Progenitor cell of endocrine pancreas (in vitro differentiated cells): ENCODE data around the gene ZNF287. TPM values are rescaled to one million over a fixed set of nuclear protein-coding genes. Genes with fewer than 3 reads are reported as not detected.

Experiments used
- DNase-seq: peaks from one replicate; pipeline ENCODE4 v3.0.0; 2021; ENCODE audit warnings: low spot score; ENCODE audit not compliant: unreplicated experiment
- H3K27ac Mint-ChIP-seq: 2 replicates; pipeline ENCODE4 v1.8.0; 2021; ENCODE audit warnings: mild to moderate bottlenecking, moderate library complexity, mixed read lengths
- H3K27me3 Mint-ChIP-seq: 2 replicates; pipeline ENCODE4 v1.8.0; 2021; ENCODE audit warnings: mixed read lengths
- H3K36me3 Mint-ChIP-seq: 2 replicates; pipeline ENCODE4 v1.8.0; 2022; ENCODE audit warnings: mixed read lengths; ENCODE audit not compliant: insufficient read depth
- H3K4me1 Mint-ChIP-seq: 2 replicates; pipeline ENCODE4 v1.8.0; 2021; ENCODE audit warnings: low read depth, mixed read lengths
- H3K4me3 Mint-ChIP-seq: 2 replicates; pipeline ENCODE4 v1.8.0; 2021; ENCODE audit warnings: low read depth, mild to moderate bottlenecking, moderate library complexity, mixed read lengths
- H3K9me3 Mint-ChIP-seq: 2 replicates; pipeline ENCODE4 v1.8.0; 2021; ENCODE audit warnings: low read depth, mixed read lengths
- CTCF ChIP-seq: fragments of 200-600 bp; sonication (generic); IDR thresholded peaks from one replicate; pipeline ENCODE4 v1.5.0; 2021; ENCODE audit warnings: antibody characterized with exemption, mild to moderate bottlenecking; ENCODE audit not compliant: unreplicated experiment
- total RNA-seq: library from RNA; stranded (reverse); gene quantifications from 2 replicates; pipeline ENCODE4 v1.2.1, GENCODE V29; 2021

The ZNF287 gene
- total RNA-seq, 1 donor from 2014 or later = 11.6 TPM

- Mint-ChIP-seq H3K4me1 (no peaks in the 10 kb centered on the region), H3K9me3 (peaks cover 4% of the 10 kb centered on the region), H3K27ac (peak overlapping the region; percentile 59), H3K27me3 (peaks cover 35% of the 10 kb centered on the region), H3K4me3 (peak overlapping the region; percentile 73), H3K36me3 (peaks cover 1% of the 10 kb centered on the region)
- peak; percentile 97 for TF ChIP-seq CTCF
- peak; percentile 94 for DNase-seq
Measured at GRCh38 chr17:16589097-16589969, 20.3 kb upstream of the ZNF287 start.

DNA sequence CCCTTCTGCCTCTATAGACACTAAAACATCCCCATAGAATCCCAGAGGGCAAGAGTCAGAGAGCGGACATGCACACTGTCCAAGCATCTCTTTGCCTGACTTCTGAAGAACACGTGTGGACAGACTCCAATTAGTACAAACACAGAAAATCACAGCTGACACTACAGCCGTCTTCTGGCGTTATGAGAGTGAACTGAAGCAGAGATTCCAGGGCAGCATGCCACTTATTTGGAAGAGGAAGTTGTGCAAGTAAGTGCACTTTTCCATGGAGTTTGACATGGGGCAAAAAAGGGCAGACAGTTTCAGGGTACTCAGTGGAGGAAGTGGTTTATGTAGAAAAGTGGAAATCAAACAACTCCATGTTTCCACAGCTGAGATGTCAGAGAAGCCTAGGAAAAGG is 16.8 kb upstream of the ZNF287 start:
- peaks cover 4% of the 10 kb centered on the region for H3K9me3 Mint-ChIP-seq
- no peak overlapping the region for H3K4me3 Mint-ChIP-seq
- peaks cover 40% of the 10 kb centered on the region for H3K27me3 Mint-ChIP-seq
- no peak overlapping the region for H3K27ac Mint-ChIP-seq
- peaks cover 1% of the 10 kb centered on the region for H3K36me3 Mint-ChIP-seq
- no peak for TF ChIP-seq CTCF
- DNase-seq = no peak
- peaks cover 3% of the 10 kb centered on the region for H3K4me1 Mint-ChIP-seq

GRCh38 chr17:16584273-16584995 is 15.4 kb upstream of the ZNF287 start:
- Mint-ChIP-seq H3K4me1 (peaks cover 3% of the 10 kb centered on the region), H3K27me3 (peaks cover 45% of the 10 kb centered on the region), H3K27ac (peak overlapping the region; percentile 62), H3K9me3 (peaks cover 6% of the 10 kb centered on the region), H3K4me3 (peak overlapping the region; percentile 83), H3K36me3 (no peaks in the 10 kb centered on the region)
- DNase-seq = peak; percentile 93
- peak; percentile 95 for TF ChIP-seq CTCF

GRCh38 chr17:16583781-16584180 is 14.8 kb upstream of the ZNF287 start:
- Mint-ChIP-seq H3K4me1 (peaks cover 3% of the 10 kb centered on the region), H3K27me3 (peaks cover 45% of the 10 kb centered on the region), H3K36me3 (no peaks in the 10 kb centered on the region), H3K4me3 (peak overlapping the region; percentile 83), H3K27ac (no peak overlapping the region), H3K9me3 (peaks cover 6% of the 10 kb centered on the region)
- DNase-seq = no peak
- no peak for TF ChIP-seq CTCF

DNA sequence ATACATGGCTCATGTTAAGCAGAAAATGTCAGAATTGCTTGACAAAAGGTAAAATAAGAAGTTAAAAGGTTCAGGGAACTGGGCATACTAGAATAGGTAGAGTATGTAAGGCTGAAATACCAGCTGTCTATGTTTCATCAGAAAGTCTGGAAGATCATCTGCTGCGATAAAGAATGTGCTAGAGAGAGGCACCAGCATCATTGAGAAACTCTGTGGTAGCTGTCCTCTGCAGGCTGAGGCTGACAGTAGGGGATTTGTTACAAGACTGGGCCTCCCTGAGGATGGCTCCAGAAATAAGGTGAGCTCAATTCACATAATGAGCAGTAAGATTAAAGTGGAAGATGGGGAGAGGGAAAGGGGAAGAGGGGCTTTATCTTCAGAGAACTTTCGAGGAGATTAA is 4.5 kb upstream of the ZNF287 start:
- H3K36me3 Mint-ChIP-seq = no peaks in the 10 kb centered on the region
- no peak overlapping the region for H3K4me3 Mint-ChIP-seq
- H3K27me3 Mint-ChIP-seq = peaks cover 49% of the 10 kb centered on the region
- H3K27ac Mint-ChIP-seq = no peak overlapping the region
- no peaks in the 10 kb centered on the region for H3K9me3 Mint-ChIP-seq
- no peak for TF ChIP-seq CTCF
- no peaks in the 10 kb centered on the region for H3K4me1 Mint-ChIP-seq
- no peak for DNase-seq
